Stomach (tissue), 4 donors: ENCODE data around the gene MTREX.
A peak's percentile ranks its signal among the peaks of the same experiment; 100 is the strongest.

Experiments used
- POLR2A ChIP-seq, 4 donors: fragments of 450-650 bp; IDR thresholded peaks; one replicate each; pipeline ENCODE4 v1.6.1; 2016; ENCODE audit warnings: antibody characterized with exemption in 4 of 4, control low read depth in 2 of 4, mild to moderate bottlenecking in 1 of 4, moderate library complexity in 1 of 4
- POLR2AphosphoS5 ChIP-seq, 3 donors: sonication (generic); formaldehyde crosslinking; IDR thresholded peaks; one replicate each; pipeline ENCODE4 v1.6.1; 2016; ENCODE audit warnings: antibody characterized with exemption in 3 of 3
- TF ChIP-seq, protein P1 (sequence below), 7 experiments: fragments of 450-650 bp in 4 of 7; fragments of 200-600 bp in 3 of 7; sonication (generic) in 3 of 7; IDR thresholded peaks; one replicate each; pipeline ENCODE4 v1.5.1; 2016 to 2019; ENCODE audit warnings: antibody characterized with exemption in 7 of 7, control low read depth in 2 of 7, mild to moderate bottlenecking in 1 of 7

DNA sequence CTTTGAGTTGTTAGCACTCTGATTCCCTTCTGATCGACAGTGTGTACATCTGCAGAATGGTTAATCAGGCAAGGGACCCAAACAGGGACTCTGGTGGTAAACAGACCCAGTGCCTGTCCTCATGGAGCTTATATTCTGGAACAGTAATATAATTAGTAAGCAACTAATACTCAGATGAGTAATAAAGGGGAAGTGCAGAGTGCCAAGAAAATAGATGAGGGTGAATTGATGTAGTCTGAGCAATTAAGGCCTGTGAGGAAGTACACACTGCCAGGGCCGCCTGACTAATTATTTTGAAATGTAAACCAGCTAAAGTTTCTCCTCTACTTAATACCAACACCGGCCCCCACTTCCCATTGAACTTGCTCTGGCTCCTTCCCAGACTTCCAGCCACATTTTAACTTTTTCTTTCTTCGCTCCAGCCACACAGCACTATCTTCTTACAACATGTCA is 4.5 kb upstream of the MTREX start:
- TF ChIP-seq, protein P1, sequence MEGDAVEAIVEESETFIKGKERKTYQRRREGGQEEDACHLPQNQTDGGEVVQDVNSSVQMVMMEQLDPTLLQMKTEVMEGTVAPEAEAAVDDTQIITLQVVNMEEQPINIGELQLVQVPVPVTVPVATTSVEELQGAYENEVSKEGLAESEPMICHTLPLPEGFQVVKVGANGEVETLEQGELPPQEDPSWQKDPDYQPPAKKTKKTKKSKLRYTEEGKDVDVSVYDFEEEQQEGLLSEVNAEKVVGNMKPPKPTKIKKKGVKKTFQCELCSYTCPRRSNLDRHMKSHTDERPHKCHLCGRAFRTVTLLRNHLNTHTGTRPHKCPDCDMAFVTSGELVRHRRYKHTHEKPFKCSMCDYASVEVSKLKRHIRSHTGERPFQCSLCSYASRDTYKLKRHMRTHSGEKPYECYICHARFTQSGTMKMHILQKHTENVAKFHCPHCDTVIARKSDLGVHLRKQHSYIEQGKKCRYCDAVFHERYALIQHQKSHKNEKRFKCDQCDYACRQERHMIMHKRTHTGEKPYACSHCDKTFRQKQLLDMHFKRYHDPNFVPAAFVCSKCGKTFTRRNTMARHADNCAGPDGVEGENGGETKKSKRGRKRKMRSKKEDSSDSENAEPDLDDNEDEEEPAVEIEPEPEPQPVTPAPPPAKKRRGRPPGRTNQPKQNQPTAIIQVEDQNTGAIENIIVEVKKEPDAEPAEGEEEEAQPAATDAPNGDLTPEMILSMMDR (IDR thresholded peaks at IDR 0.05) = no peak
- TF ChIP-seq POLR2AphosphoS5 (IDR thresholded peaks at IDR 0.05) (peak in 1 of 3 donors; percentile 17), POLR2A (IDR thresholded peaks at IDR 0.05) (no peak)
